NCI-H1930 (cell line): ENCODE measurements around the gene KDM5B.
A peak's percentile ranks its signal among the peaks of the same experiment; 100 is the strongest.
"Not testable (repeated sequence)": the region's sequence is repeated elsewhere in the genome, so short reads cannot be mapped to it uniquely, and the experiment has no call there.

ENCODE experiments used
- DNase-seq, 2 experiments: peaks; one replicate each; lab custom pipeline; 2025; lab: John Stamatoyannopoulos, UW

KDM5B gene

GRCh38 chr1:202812176-202813026 is 4.2 kb upstream of the KDM5B start:
- no peak for DNase-seq

GRCh38 chr1:202811296-202812175 is 3.3 kb upstream of the KDM5B start:
- DNase-seq = no peak

- peak; percentile 90 to 92 for DNase-seq
Observed at GRCh38 chr1:202810615-202811295, 2.5 kb upstream of the KDM5B start, which contains the start of gene PCAT6. Gene PCAT6 (plus strand): TSS chr1:202810954.

- DNase-seq = no peak
Observed at GRCh38 chr1:202810193-202810614, 2.0 kb upstream of the KDM5B start.

GRCh38 chr1:202809597-202810159 is 1.5 kb upstream of the KDM5B start:
- no peak for DNase-seq

- DNase-seq = peak in 1 of 2 experiments; percentile 11
Observed at GRCh38 chr1:202807451-202807925, 733 bp downstream of the KDM5B start.

GRCh38 chr1:202806845-202807450 is 1.3 kb downstream of the KDM5B start:
- DNase-seq = no peak

GRCh38 chr1:202805886-202806844 is 2.1 kb downstream of the KDM5B start:
- DNase-seq = no peak

GRCh38 chr1:202804126-202804525 is 4.1 kb downstream of the KDM5B start:
- no peak for DNase-seq

GRCh38 chr1:202802998-202803932 is 5.0 kb downstream of the KDM5B start:
- DNase-seq = no peak

GRCh38 chr1:202802034-202802433 is 6.2 kb downstream of the KDM5B start:
- no peak for DNase-seq

- DNase-seq = no peak
Observed at GRCh38 chr1:202801175-202801574, 7.0 kb downstream of the KDM5B start.

- no peak for DNase-seq
Observed at GRCh38 chr1:202800742-202801141, 7.5 kb downstream of the KDM5B start.

GRCh38 chr1:202798792-202799331 is 9.4 kb downstream of the KDM5B start:
- no peak for DNase-seq

- no peak for DNase-seq
Observed at GRCh38 chr1:202798260-202798659, 10.0 kb downstream of the KDM5B start.

- no peak for DNase-seq
Observed at GRCh38 chr1:202796670-202797069, 11.6 kb downstream of the KDM5B start.

GRCh38 chr1:202794931-202795330 is 13.3 kb downstream of the KDM5B start:
- DNase-seq = not testable (repeated sequence)

- DNase-seq = no peak
Observed at GRCh38 chr1:202794051-202794740, 14.0 kb downstream of the KDM5B start.
